ENCODE results near the gene OBI1.
A peak's percentile ranks its signal among the peaks of the same experiment; 100 is the strongest.

OBI1 gene

GRCh38 chr13:78604782-78605611, 54.0 kb downstream of the OBI1 start:
- no peak for DNase-seq

GRCh38 chr13:78603240-78603957, 55.6 kb downstream of the OBI1 start, which contains the start of gene POU4F1:
POU4F1 (minus strand) TSS chr13:78603552; CDS start chr13:78603326, 226 bp downstream.
- DNase-seq, result peak in 8 of 56 donors; percentile 8 to 44 (median 20)

GRCh38 chr13:78602561-78603239, 56.3 kb downstream of the OBI1 start:
- no peak for DNase-seq

- DNase-seq, result no peak
Observed at GRCh38 chr13:78601874-78602560, 56.9 kb downstream of the OBI1 start.

- DNase-seq, result no peak
Observed at GRCh38 chr13:78601124-78601873, 57.7 kb downstream of the OBI1 start.

GRCh38 chr13:78600280-78600883, 58.6 kb downstream of the OBI1 start:
- DNase-seq, result no peak

- no peak for DNase-seq
Observed at GRCh38 chr13:78599645-78600279, 59.2 kb downstream of the OBI1 start.

GRCh38 chr13:78598966-78599644, 59.9 kb downstream of the OBI1 start:
- DNase-seq, result no peak

GRCh38 chr13:78598116-78598781, 60.7 kb downstream of the OBI1 start:
- no peak for DNase-seq

GRCh38 chr13:78597602-78597932, 61.4 kb downstream of the OBI1 start:
- DNase-seq, result no peak

GRCh38 chr13:78596736-78597601, 62.0 kb downstream of the OBI1 start:
- DNase-seq, result no peak

GRCh38 chr13:78596399-78596735, 62.6 kb downstream of the OBI1 start:
- no peak for DNase-seq

- DNase-seq, result no peak
Observed at GRCh38 chr13:78595495-78596398, 63.2 kb downstream of the OBI1 start.

- DNase-seq, result no peak
Observed at GRCh38 chr13:78594456-78594975, 64.4 kb downstream of the OBI1 start.

GRCh38 chr13:78593652-78594455, 65.1 kb downstream of the OBI1 start:
- no peak for DNase-seq

- DNase-seq, result no peak
Observed at GRCh38 chr13:78593129-78593528, 65.8 kb downstream of the OBI1 start.
